Measurements from ENCODE around the gene SYNGR2. TPM values are rescaled to one million over a fixed set of nuclear protein-coding genes. Genes with fewer than 3 reads are reported as not detected.
A peak's percentile ranks its signal among the peaks of the same experiment; 100 is the strongest.

The SYNGR2 gene
- total and polyA plus RNA-seq, 9 of the 15 experiments (the other 6 are each of a cell fraction or from before 2014, with no cell fraction given) = 1.4 to 173 (median 87.8) TPM

DNA sequence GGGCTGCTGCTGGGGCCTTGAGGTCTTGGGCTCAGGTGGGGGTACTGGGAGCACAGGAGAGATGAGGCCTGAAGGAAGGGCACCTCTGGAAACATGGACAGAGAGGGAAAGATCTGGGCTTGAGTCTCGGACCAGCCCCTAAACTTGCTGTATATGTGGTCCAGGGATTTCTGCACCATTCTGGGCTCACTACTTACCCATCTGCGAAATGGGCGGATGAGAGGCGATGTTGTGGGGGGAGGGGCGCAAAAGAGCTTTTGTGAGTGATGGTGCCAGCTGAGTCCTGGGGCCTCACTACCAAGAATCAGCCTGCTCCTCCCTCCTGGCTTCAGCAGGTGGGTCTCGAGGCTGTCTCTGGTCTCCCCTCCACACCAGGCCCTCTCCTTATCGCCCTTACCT lies 21.9 kb upstream of the SYNGR2 start (continued):
- TF ChIP-seq, protein P1, sequence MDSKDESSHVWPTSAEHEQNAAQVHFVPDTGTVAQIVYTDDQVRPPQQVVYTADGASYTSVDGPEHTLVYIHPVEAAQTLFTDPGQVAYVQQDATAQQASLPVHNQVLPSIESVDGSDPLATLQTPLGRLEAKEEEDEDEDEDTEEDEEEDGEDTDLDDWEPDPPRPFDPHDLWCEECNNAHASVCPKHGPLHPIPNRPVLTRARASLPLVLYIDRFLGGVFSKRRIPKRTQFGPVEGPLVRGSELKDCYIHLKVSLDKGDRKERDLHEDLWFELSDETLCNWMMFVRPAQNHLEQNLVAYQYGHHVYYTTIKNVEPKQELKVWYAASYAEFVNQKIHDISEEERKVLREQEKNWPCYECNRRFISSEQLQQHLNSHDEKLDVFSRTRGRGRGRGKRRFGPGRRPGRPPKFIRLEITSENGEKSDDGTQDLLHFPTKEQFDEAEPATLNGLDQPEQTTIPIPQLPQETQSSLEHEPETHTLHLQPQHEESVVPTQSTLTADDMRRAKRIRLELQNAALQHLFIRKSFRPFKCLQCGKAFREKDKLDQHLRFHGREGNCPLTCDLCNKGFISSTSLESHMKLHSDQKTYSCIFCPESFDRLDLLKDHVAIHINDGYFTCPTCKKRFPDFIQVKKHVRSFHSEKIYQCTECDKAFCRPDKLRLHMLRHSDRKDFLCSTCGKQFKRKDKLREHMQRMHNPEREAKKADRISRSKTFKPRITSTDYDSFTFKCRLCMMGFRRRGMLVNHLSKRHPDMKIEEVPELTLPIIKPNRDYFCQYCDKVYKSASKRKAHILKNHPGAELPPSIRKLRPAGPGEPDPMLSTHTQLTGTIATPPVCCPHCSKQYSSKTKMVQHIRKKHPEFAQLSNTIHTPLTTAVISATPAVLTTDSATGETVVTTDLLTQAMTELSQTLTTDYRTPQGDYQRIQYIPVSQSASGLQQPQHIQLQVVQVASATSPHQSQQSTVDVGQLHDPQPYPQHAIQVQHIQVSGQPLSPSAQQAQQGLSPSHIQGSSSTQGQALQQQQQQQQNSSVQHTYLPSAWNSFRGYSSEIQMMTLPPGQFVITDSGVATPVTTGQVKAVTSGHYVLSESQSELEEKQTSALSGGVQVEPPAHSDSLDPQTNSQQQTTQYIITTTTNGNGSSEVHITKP (IDR thresholded peaks at IDR 0.05; ENCODE audit: partially characterized antibody) = peak; percentile 44
- no peak for TF ChIP-seq ZNF75A (CRISPR knock-in tag; IDR thresholded peaks at IDR 0.05)
- no peak for TF ChIP-seq ZNF668 (CRISPR knock-in tag; IDR thresholded peaks at IDR 0.05)
- no peak for TF ChIP-seq ZBTB17 (CRISPR knock-in tag; IDR thresholded peaks at IDR 0.05)
- TF ChIP-seq ARID1B (IDR thresholded peaks at IDR 0.05) = peak; percentile 13
- peak; percentile 24; the same call in 1 of the 2 replicates for TF ChIP-seq ZSCAN29 (IDR thresholded peaks at IDR 0.05)
- no peak for TF ChIP-seq HEY1 (CRISPR knock-in tag; IDR thresholded peaks at IDR 0.05; ENCODE audit: borderline replicate concordance)
- no peak for TF ChIP-seq ZBTB8A (IDR thresholded peaks at IDR 0.05; ENCODE audit: partially characterized antibody)
- TF ChIP-seq HSF4 (CRISPR knock-in tag; IDR thresholded peaks at IDR 0.05; ENCODE audit: borderline replicate concordance) = no peak
- TF ChIP-seq MIER1 (IDR thresholded peaks at IDR 0.05; ENCODE audit: low read depth) = peak; percentile 57; the same call in 1 of the 2 replicates
- no peak for TF ChIP-seq CBX8 (IDR thresholded peaks at IDR 0.05; ENCODE audit: borderline replicate concordance, extremely low read depth, low read depth, low read length, poor library complexity, severe bottlenecking)
- TF ChIP-seq RHOXF2B (CRISPR knock-in tag; conservative IDR thresholded peaks at IDR 0.05) = no peak
- TF ChIP-seq ZNF165 (CRISPR knock-in tag; IDR thresholded peaks at IDR 0.05; ENCODE audit: borderline replicate concordance) = no peak
- TF ChIP-seq NFRKB (IDR thresholded peaks at IDR 0.05; ENCODE audit: low read depth) = no peak
- no peak for TF ChIP-seq NFYB (IDR thresholded peaks at IDR 0.05; ENCODE audit: extremely low read depth, insufficient read length)
- TF ChIP-seq ELK3 (CRISPR knock-in tag; IDR thresholded peaks at IDR 0.05) = no peak
- peak; percentile 19 for TF ChIP-seq DACH1 (IDR thresholded peaks at IDR 0.05; ENCODE audit: partially characterized antibody)
- TF ChIP-seq CBX3 (IDR thresholded peaks at IDR 0.05; ENCODE audit: borderline replicate concordance in 1 of 2, low read length in 2 of 2) = peak in 1 of 2 experiments; percentile 82; a peak in 2 of 3 replicates
- TF ChIP-seq SRSF3 (IDR thresholded peaks at IDR 0.05; ENCODE audit: insufficient read depth, low read length) = no peak
- TF ChIP-seq ZSCAN32 (CRISPR knock-in tag; IDR thresholded peaks at IDR 0.05) = no peak
- TF ChIP-seq RBFOX2 (IDR thresholded peaks at IDR 0.05; ENCODE audit: low read depth, low read length) = no peak
- TF ChIP-seq, protein P2, sequence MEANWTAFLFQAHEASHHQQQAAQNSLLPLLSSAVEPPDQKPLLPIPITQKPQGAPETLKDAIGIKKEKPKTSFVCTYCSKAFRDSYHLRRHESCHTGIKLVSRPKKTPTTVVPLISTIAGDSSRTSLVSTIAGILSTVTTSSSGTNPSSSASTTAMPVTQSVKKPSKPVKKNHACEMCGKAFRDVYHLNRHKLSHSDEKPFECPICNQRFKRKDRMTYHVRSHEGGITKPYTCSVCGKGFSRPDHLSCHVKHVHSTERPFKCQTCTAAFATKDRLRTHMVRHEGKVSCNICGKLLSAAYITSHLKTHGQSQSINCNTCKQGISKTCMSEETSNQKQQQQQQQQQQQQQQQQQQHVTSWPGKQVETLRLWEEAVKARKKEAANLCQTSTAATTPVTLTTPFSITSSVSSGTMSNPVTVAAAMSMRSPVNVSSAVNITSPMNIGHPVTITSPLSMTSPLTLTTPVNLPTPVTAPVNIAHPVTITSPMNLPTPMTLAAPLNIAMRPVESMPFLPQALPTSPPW (CRISPR knock-in tag; IDR thresholded peaks at IDR 0.05) = peak; percentile 8; the same call in 1 of the 2 replicates
- TF ChIP-seq, protein P3, sequence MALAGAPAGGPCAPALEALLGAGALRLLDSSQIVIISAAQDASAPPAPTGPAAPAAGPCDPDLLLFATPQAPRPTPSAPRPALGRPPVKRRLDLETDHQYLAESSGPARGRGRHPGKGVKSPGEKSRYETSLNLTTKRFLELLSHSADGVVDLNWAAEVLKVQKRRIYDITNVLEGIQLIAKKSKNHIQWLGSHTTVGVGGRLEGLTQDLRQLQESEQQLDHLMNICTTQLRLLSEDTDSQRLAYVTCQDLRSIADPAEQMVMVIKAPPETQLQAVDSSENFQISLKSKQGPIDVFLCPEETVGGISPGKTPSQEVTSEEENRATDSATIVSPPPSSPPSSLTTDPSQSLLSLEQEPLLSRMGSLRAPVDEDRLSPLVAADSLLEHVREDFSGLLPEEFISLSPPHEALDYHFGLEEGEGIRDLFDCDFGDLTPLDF (CRISPR knock-in tag; IDR thresholded peaks at IDR 0.05) = no peak

Measured in K562 (cell line).